ENCODE data around the gene ROCK1. TPM values are rescaled to one million over a fixed set of nuclear protein-coding genes. Genes with fewer than 3 reads are reported as not detected.

Gene ROCK1
- total RNA-seq, 1 donor from 2014 or later = 39.7 TPM

DNA sequence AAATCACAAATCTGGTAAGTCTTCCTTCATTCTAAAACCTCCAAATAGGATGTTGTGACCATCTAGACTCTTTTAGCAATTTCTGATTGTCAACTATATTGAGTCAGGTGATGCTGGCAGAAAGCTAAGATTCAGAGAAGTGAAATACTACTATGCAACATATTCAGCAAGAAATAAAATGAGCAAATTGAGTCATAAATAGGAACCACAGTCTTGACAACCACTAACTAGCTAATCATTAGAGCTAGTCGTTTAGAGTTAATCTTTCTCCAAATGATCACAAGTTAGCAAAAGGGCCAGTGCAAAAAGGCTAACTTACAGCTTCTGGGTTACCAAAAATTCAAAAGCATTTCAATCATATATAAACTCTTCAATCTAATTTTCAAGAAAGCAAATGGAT lies 54.5 kb downstream of the ROCK1 start:
- H3K27ac ChIP-seq (ENCODE audit: low read depth, low read length) = no peak overlapping the region
- no peak overlapping the region for H3K4me3 ChIP-seq (ENCODE audit: low read length in 3 of 3)
- no peaks in the 10 kb centered on the region for H3K9me3 ChIP-seq (ENCODE audit: control insufficient read depth in 3 of 3, low read length in 3 of 3)
- peaks cover 0 to 12% (median 6%) of the 10 kb centered on the region in 3 donors for H3K4me1 ChIP-seq (ENCODE audit: control insufficient read depth in 3 of 3, insufficient read depth in 3 of 3, low read length in 3 of 3)
- H3K36me3 ChIP-seq (ENCODE audit: control insufficient read depth in 3 of 3, insufficient read depth in 3 of 3, low read length in 3 of 3) = no peaks in the 10 kb centered on the region
- H3K27me3 ChIP-seq (ENCODE audit: control insufficient read depth in 3 of 3, insufficient read depth in 3 of 3, low read length in 3 of 3) = no peaks in the 10 kb centered on the region
- H3K9ac ChIP-seq (ENCODE audit: low read depth in 1 of 3, low read length in 3 of 3) = no peak overlapping the region

- H3K36me3 ChIP-seq (ENCODE audit: control insufficient read depth in 3 of 3, insufficient read depth in 3 of 3, low read length in 3 of 3) = no peaks in the 10 kb centered on the region
- H3K27ac ChIP-seq (ENCODE audit: low read depth, low read length) = no peak overlapping the region
- no peak overlapping the region for H3K9ac ChIP-seq (ENCODE audit: low read depth in 1 of 3, low read length in 3 of 3)
- no peak overlapping the region for H3K4me3 ChIP-seq (ENCODE audit: low read length in 3 of 3)
- H3K4me1 ChIP-seq (ENCODE audit: control insufficient read depth in 3 of 3, insufficient read depth in 3 of 3, low read length in 3 of 3) = peaks cover 0 to 12% (median 6%) of the 10 kb centered on the region in 3 donors
- H3K9me3 ChIP-seq (ENCODE audit: control insufficient read depth in 3 of 3, low read length in 3 of 3) = no peaks in the 10 kb centered on the region
- no peaks in the 10 kb centered on the region for H3K27me3 ChIP-seq (ENCODE audit: control insufficient read depth in 3 of 3, insufficient read depth in 3 of 3, low read length in 3 of 3)
Observed at GRCh38 chr18:21056545-21056944, 55.1 kb downstream of the ROCK1 start.

DNA sequence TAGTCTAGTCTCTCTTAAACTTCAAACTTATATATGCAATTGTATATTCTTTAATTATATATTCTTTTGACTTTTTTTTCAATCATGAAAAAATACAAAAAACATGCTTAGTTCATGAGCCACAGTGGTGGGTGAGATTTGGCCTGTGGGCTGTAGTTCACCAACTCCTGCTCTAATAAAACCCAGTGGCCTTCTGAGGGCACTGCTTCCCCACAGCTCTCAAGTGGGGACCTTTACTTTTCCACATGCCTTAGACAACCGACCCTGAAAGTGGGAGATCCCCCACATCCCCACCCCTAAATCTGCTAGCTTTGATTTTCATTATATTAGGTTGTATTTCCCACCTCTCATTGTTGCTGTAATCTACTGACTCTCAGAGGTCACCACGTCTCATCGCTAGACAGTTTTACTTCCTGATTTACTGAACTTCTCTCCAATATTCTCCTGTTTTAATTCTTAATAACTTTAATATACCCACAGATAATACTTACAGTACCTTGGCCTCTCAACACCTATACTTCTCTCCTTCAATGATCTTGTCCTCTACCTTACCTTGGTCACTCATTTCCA lies 57.3 kb downstream of the ROCK1 start:
- Histone ChIP-seq H3K4me1 (ENCODE audit: control insufficient read depth in 3 of 3, insufficient read depth in 3 of 3, low read length in 3 of 3) (peaks cover 6 to 12% (median 6%) of the 10 kb centered on the region in 3 donors), H3K36me3 (ENCODE audit: control insufficient read depth in 3 of 3, insufficient read depth in 3 of 3, low read length in 3 of 3) (no peaks in the 10 kb centered on the region), H3K9ac (ENCODE audit: low read depth in 1 of 3, low read length in 3 of 3) (no peak overlapping the region), H3K9me3 (ENCODE audit: control insufficient read depth in 3 of 3, low read length in 3 of 3) (no peaks in the 10 kb centered on the region), H3K4me3 (ENCODE audit: low read length in 3 of 3) (no peak overlapping the region), H3K27ac (ENCODE audit: low read depth, low read length) (no peak overlapping the region), H3K27me3 (ENCODE audit: control insufficient read depth in 3 of 3, insufficient read depth in 3 of 3, low read length in 3 of 3) (no peaks in the 10 kb centered on the region)

- no peaks in the 10 kb centered on the region for H3K36me3 ChIP-seq (ENCODE audit: control insufficient read depth in 3 of 3, insufficient read depth in 3 of 3, low read length in 3 of 3)
- H3K9me3 ChIP-seq (ENCODE audit: control insufficient read depth in 3 of 3, low read length in 3 of 3) = no peaks in the 10 kb centered on the region
- H3K27ac ChIP-seq (ENCODE audit: low read depth, low read length) = no peak overlapping the region
- H3K27me3 ChIP-seq (ENCODE audit: control insufficient read depth in 3 of 3, insufficient read depth in 3 of 3, low read length in 3 of 3) = no peaks in the 10 kb centered on the region
- H3K4me1 ChIP-seq (ENCODE audit: control insufficient read depth in 3 of 3, insufficient read depth in 3 of 3, low read length in 3 of 3) = peaks cover 6 to 12% (median 8%) of the 10 kb centered on the region in 3 donors
- H3K9ac ChIP-seq (ENCODE audit: low read depth in 1 of 3, low read length in 3 of 3) = no peak overlapping the region
- no peak overlapping the region for H3K4me3 ChIP-seq (ENCODE audit: low read length in 3 of 3)
Observed at GRCh38 chr18:21053127-21053526, 58.5 kb downstream of the ROCK1 start.

- Histone ChIP-seq H3K4me1 (ENCODE audit: control insufficient read depth in 3 of 3, insufficient read depth in 3 of 3, low read length in 3 of 3) (peaks cover 6 to 12% (median 8%) of the 10 kb centered on the region in 3 donors), H3K27ac (ENCODE audit: low read depth, low read length) (no peak overlapping the region), H3K36me3 (ENCODE audit: control insufficient read depth in 3 of 3, insufficient read depth in 3 of 3, low read length in 3 of 3) (peaks cover 0 to 3% (median 0%) of the 10 kb centered on the region in 3 donors), H3K9me3 (ENCODE audit: control insufficient read depth in 3 of 3, low read length in 3 of 3) (no peaks in the 10 kb centered on the region), H3K27me3 (ENCODE audit: control insufficient read depth in 3 of 3, insufficient read depth in 3 of 3, low read length in 3 of 3) (no peaks in the 10 kb centered on the region), H3K4me3 (ENCODE audit: low read length in 3 of 3) (no peak overlapping the region), H3K9ac (ENCODE audit: low read depth in 1 of 3, low read length in 3 of 3) (no peak overlapping the region)
Observed at GRCh38 chr18:21052385-21052784, 59.2 kb downstream of the ROCK1 start.

DNA sequence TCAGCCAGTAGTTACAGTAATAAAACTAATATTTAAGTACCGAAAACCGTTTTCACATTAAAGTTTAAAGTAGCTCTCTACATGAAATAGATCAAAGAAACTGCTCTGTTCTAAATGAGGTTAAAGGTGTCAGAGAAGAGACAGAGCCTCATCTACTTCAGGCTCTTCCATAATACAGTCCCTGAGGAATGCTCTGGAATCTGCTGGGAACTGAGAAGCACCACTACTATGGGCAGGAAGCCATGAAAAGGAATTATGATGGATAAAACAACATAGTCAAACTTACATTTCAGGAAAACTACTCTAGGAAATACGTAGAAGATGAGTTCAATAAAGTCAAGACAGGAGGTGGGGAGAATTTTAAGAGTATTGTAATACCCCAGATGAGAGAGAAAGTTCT lies 60.0 kb downstream of the ROCK1 start:
- Histone ChIP-seq H3K27ac (ENCODE audit: low read depth, low read length) (no peak overlapping the region), H3K9ac (ENCODE audit: low read depth in 1 of 3, low read length in 3 of 3) (no peak overlapping the region), H3K4me3 (ENCODE audit: low read length in 3 of 3) (no peak overlapping the region), H3K4me1 (ENCODE audit: control insufficient read depth in 3 of 3, insufficient read depth in 3 of 3, low read length in 3 of 3) (peaks cover 4 to 12% (median 8%) of the 10 kb centered on the region in 3 donors), H3K9me3 (ENCODE audit: control insufficient read depth in 3 of 3, low read length in 3 of 3) (no peaks in the 10 kb centered on the region), H3K27me3 (ENCODE audit: control insufficient read depth in 3 of 3, insufficient read depth in 3 of 3, low read length in 3 of 3) (no peaks in the 10 kb centered on the region), H3K36me3 (ENCODE audit: control insufficient read depth in 3 of 3, insufficient read depth in 3 of 3, low read length in 3 of 3) (peaks cover 0 to 3% (median 0%) of the 10 kb centered on the region in 3 donors)

DNA sequence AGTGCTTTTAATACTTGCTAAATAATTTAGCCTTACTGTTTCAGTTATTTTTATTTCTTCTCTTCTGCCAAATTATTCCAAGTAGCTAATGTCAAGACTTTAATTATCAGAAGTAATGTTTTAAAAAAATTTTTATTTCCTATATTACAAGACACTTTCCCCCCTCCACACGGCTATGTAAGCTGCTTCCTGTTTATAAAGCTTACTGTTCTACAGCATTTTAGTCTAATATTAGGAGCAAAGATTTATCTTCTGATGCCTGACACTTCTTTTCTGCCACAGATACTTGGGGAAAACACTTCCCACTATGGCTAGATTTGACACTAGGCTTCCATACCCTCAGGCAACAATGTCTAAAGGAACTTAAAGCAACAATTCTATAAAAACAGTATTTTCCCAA lies 62.3 kb downstream of the ROCK1 start:
- Histone ChIP-seq H3K4me1 (ENCODE audit: control insufficient read depth in 3 of 3, insufficient read depth in 3 of 3, low read length in 3 of 3) (peaks cover 4 to 12% (median 8%) of the 10 kb centered on the region in 3 donors), H3K9me3 (ENCODE audit: control insufficient read depth in 3 of 3, low read length in 3 of 3) (no peaks in the 10 kb centered on the region), H3K9ac (ENCODE audit: low read depth in 1 of 3, low read length in 3 of 3) (no peak overlapping the region), H3K4me3 (ENCODE audit: low read length in 3 of 3) (no peak overlapping the region), H3K27me3 (ENCODE audit: control insufficient read depth in 3 of 3, insufficient read depth in 3 of 3, low read length in 3 of 3) (no peaks in the 10 kb centered on the region), H3K27ac (ENCODE audit: low read depth, low read length) (no peak overlapping the region), H3K36me3 (ENCODE audit: control insufficient read depth in 3 of 3, insufficient read depth in 3 of 3, low read length in 3 of 3) (peaks cover 0 to 5% (median 0%) of the 10 kb centered on the region in 3 donors)

GRCh38 chr18:21047126-21047525 lies 64.5 kb downstream of the ROCK1 start:
- no peak overlapping the region for H3K27ac ChIP-seq (ENCODE audit: low read depth, low read length)
- no peak overlapping the region for H3K4me3 ChIP-seq (ENCODE audit: low read length in 3 of 3)
- H3K36me3 ChIP-seq (ENCODE audit: control insufficient read depth in 3 of 3, insufficient read depth in 3 of 3, low read length in 3 of 3) = peaks cover 0 to 5% (median 0%) of the 10 kb centered on the region in 3 donors
- H3K9ac ChIP-seq (ENCODE audit: low read depth in 1 of 3, low read length in 3 of 3) = no peak overlapping the region
- peaks cover 0 to 8% (median under 1%) of the 10 kb centered on the region in 3 donors for H3K4me1 ChIP-seq (ENCODE audit: control insufficient read depth in 3 of 3, insufficient read depth in 3 of 3, low read length in 3 of 3)
- no peaks in the 10 kb centered on the region for H3K27me3 ChIP-seq (ENCODE audit: control insufficient read depth in 3 of 3, insufficient read depth in 3 of 3, low read length in 3 of 3)
- no peaks in the 10 kb centered on the region for H3K9me3 ChIP-seq (ENCODE audit: control insufficient read depth in 3 of 3, low read length in 3 of 3)

DNA sequence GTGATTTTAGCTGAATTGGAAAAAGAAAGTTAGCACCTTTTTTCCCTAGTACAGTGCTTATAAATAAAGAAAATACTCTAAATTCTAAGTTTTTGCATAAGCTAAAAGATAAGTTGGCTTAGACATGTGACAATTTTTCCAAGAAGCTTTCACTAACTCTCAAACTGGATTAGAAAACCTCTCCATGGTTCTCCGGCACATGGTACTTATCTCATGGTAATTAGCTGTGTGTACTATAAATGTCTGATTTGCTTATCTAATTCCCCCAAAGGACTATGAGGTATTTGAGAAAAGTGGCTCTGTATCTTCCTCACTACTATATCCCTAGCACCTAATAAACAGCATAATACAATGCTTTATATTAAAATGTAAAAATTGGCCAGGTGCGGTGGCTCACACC lies 71.1 kb downstream of the ROCK1 start:
- no peaks in the 10 kb centered on the region for H3K9me3 ChIP-seq (ENCODE audit: control insufficient read depth in 3 of 3, low read length in 3 of 3)
- peaks cover 0 to 4% (median 0%) of the 10 kb centered on the region in 3 donors for H3K36me3 ChIP-seq (ENCODE audit: control insufficient read depth in 3 of 3, insufficient read depth in 3 of 3, low read length in 3 of 3)

DNA sequence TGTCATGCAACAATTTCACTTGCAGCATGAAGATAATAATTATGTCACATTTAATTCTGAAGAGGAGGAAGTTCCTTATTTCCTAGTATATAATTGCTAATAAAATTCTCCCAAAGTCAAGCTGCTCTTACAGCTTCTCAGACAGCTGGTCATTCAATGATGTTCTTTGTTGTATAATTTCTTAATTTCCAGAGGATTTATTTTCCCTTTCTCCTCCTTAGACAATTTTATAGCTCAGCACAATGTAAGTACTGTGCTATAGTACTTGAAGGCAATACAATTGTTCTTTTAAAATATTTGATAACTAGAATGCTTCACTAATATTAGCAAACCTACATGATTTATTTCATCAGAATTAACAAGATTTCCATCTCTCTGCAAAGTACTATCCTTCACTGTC lies 73.4 kb downstream of the ROCK1 start:
- H3K36me3 ChIP-seq (ENCODE audit: control insufficient read depth in 3 of 3, insufficient read depth in 3 of 3, low read length in 3 of 3) = peaks cover 0 to 7% (median 3%) of the 10 kb centered on the region in 3 donors
- no peak overlapping the region for H3K27ac ChIP-seq (ENCODE audit: low read depth, low read length)
- H3K4me1 ChIP-seq (ENCODE audit: control insufficient read depth in 3 of 3, insufficient read depth in 3 of 3, low read length in 3 of 3) = no peaks in the 10 kb centered on the region

More for the DNA sequence above, 71.1 kb downstream of the ROCK1 start:
- no peak overlapping the region for H3K4me3 ChIP-seq (ENCODE audit: low read length in 3 of 3)
- H3K27me3 ChIP-seq (ENCODE audit: control insufficient read depth in 3 of 3, insufficient read depth in 3 of 3, low read length in 3 of 3) = no peaks in the 10 kb centered on the region
- H3K9ac ChIP-seq (ENCODE audit: low read depth in 1 of 3, low read length in 3 of 3) = no peak overlapping the region
- H3K27ac ChIP-seq (ENCODE audit: low read depth, low read length) = no peak overlapping the region
- H3K4me1 ChIP-seq (ENCODE audit: control insufficient read depth in 3 of 3, insufficient read depth in 3 of 3, low read length in 3 of 3) = no peaks in the 10 kb centered on the region

More for the DNA sequence above, 73.4 kb downstream of the ROCK1 start:
- Histone ChIP-seq H3K9me3 (ENCODE audit: control insufficient read depth in 3 of 3, low read length in 3 of 3) (no peaks in the 10 kb centered on the region), H3K9ac (ENCODE audit: low read depth in 1 of 3, low read length in 3 of 3) (no peak overlapping the region), H3K27me3 (ENCODE audit: control insufficient read depth in 3 of 3, insufficient read depth in 3 of 3, low read length in 3 of 3) (no peaks in the 10 kb centered on the region), H3K4me3 (ENCODE audit: low read length in 3 of 3) (no peak overlapping the region)

Data from skeletal muscle tissue (tissue), 4 donors.